Skeletal muscle tissue (tissue), 4 donors: ENCODE data around the gene MYH10. TPM values are rescaled to one million over a fixed set of nuclear protein-coding genes. Genes with fewer than 3 reads are reported as not detected.
"Not testable (repeated sequence)": the region's sequence is repeated elsewhere in the genome, so short reads cannot be mapped to it uniquely, and the experiment has no call there.

Source experiments
- H3K27ac ChIP-seq: one replicate; pipeline ENCODE4 v1.7.0; 2013; ENCODE audit warnings: mild to moderate bottlenecking, low read depth, low read length, inconsistent platforms
- H3K27me3 ChIP-seq, 3 donors: one replicate each; pipeline ENCODE4 v1.7.0; 2013; ENCODE audit warnings: low read length in 3 of 3; ENCODE audit not compliant: control insufficient read depth in 3 of 3, insufficient read depth in 3 of 3
- H3K36me3 ChIP-seq, 3 donors: one replicate each; pipeline ENCODE4 v1.7.0; 2013; ENCODE audit warnings: low read length in 3 of 3; ENCODE audit not compliant: control insufficient read depth in 3 of 3, insufficient read depth in 3 of 3
- H3K4me1 ChIP-seq, 3 donors: one replicate each; pipeline ENCODE4 v1.7.0; 2013; ENCODE audit warnings: low read length in 3 of 3, mild to moderate bottlenecking in 3 of 3; ENCODE audit not compliant: control insufficient read depth in 3 of 3, insufficient read depth in 3 of 3
- H3K4me3 ChIP-seq, 3 donors: one replicate each; pipeline ENCODE4 v1.7.0; 2013; ENCODE audit warnings: low read length in 3 of 3
- H3K9ac ChIP-seq, 3 donors: one replicate each; pipeline ENCODE4 v1.7.0; 2013; ENCODE audit warnings: low read length in 3 of 3, mild to moderate bottlenecking in 3 of 3, moderate library complexity in 2 of 3, low read depth in 1 of 3
- H3K9me3 ChIP-seq, 3 donors: one replicate each; pipeline ENCODE4 v1.7.0; 2013; ENCODE audit warnings: low read length in 3 of 3; ENCODE audit not compliant: control insufficient read depth in 3 of 3
- total RNA-seq: library from RNA; depleted of rRNA; stranded (reverse); fragments of >200 nt; gene quantifications from one replicate; pipeline ENCODE4 v1.2.3, GENCODE V29; 2014
- donor health status: Osteomylitis.

Gene MYH10
- total RNA-seq, 1 donor from 2014 or later = 72.0 TPM

DNA sequence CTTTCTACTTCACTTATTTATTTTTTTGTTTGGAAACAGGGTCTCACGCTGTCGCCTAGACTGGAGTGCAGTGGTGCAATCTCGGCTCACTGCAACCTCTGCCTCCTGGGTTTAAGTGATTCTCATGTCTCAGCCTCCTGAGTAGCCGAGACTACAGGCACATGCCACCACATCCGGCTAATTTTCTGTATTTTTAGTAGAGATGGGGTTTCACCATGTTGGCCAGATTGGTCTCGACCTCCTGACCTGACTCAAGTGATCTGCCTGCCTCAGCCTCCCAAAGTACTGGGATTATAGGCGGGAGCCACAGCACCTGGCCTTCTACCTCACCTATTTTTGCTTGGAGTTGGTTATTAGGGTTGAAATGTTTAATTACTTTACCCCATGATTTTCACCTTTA lies 90.5 kb downstream of the MYH10 start:
- H3K27me3 ChIP-seq, H3K4me3 ChIP-seq, H3K9ac ChIP-seq, H3K4me1 ChIP-seq, H3K9me3 ChIP-seq, H3K27ac ChIP-seq: not testable (repeated sequence)
- H3K36me3 ChIP-seq = peaks cover 1 to 25% (median 5%) of the 10 kb centered on the region in 3 donors

DNA sequence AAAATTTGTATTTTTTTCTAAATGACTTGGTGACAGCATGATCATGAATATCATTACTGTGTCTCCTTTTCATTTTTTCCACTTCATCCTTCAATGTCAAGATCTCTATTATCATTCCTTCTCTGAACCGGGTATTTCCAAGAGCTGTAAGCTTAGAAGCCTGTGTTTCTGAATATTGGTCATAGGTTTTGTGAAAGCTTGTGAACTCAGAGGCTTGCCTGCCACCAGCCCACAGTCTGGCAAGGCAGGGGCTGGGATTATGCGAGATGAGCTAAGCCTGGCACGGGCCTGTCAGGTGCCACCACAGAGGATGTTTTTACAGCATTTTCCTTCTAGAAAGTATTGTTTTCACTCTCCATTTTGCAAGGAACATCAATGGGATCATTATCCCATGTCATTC lies 92.8 kb downstream of the MYH10 start:
- H3K9ac ChIP-seq = no peak overlapping the region

DNA sequence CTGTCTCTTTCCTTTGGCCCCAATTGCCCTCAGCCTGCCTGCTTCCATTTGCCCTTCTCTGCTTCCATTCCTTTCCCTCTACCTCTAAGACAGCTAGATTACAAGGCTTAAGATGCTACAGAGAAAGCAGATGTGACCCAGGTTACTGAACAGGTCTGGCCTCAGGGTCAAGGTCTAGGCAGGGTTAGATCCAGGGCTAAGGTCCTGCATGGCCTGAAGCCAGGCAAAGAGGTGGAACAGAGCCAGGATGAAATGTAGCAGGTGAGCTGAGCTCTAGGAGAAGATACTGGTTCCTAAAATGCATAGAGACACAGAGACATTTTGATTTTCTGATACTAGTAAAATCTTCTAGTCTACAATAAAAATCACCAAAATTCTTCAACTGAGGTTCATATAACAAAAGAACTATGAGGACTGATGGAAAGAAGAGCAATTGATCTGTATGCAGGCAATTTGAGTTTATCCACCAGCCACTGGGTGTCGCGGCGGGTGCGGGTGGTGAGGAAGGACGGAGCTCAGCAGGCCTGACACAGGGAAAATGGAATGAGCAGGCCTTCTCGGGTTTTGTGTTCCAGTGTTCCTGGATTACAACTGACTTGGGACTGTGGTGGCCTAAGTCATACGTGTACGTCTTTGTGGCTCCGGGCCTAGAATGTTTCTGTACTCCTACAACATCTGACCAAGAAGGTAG lies 95.9 kb downstream of the MYH10 start:
- Histone ChIP-seq H3K27me3 (no peaks in the 10 kb centered on the region), H3K27ac (no peak overlapping the region), H3K9ac (no peak overlapping the region), H3K4me1 (no peaks in the 10 kb centered on the region), H3K4me3 (no peak overlapping the region), H3K9me3 (no peaks in the 10 kb centered on the region), H3K36me3 (peaks cover 2 to 11% (median 10%) of the 10 kb centered on the region in 3 donors)

More for the DNA sequence above, 92.8 kb downstream of the MYH10 start:
- Histone ChIP-seq H3K4me3 (no peak overlapping the region), H3K27ac (no peak overlapping the region), H3K36me3 (peaks cover 0 to 19% (median 8%) of the 10 kb centered on the region in 3 donors), H3K27me3 (no peaks in the 10 kb centered on the region), H3K9me3 (no peaks in the 10 kb centered on the region), H3K4me1 (no peaks in the 10 kb centered on the region)

- H3K36me3 ChIP-seq = peaks cover 6 to 12% (median 8%) of the 10 kb centered on the region in 3 donors
- no peak overlapping the region for H3K9ac ChIP-seq
- H3K27ac ChIP-seq = no peak overlapping the region
- no peak overlapping the region for H3K4me3 ChIP-seq
- no peaks in the 10 kb centered on the region for H3K9me3 ChIP-seq
- H3K4me1 ChIP-seq = no peaks in the 10 kb centered on the region
- H3K27me3 ChIP-seq = no peaks in the 10 kb centered on the region
These were observed 98.5 kb downstream of the MYH10 start for GRCh38 chr17:8532021-8532420.

DNA sequence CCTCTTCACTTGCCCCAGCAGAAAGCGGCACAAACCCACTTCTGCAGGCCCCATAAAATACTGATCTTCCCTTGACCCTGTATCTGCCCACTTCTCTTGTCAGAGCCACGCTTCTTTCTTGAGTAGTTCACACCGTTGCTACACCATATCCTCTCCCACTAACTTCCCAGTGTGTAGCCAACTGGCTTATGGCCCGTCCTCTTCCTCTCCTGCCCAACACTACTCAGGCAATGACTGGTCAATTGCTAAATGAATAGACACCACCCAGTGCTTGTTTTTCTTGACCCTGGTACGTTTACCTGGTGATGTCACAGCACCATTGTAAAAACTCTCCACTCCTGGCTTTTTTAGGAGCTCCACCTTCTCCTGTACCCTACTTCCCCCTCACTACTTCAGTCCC lies 107.9 kb downstream of the MYH10 start:
- Histone ChIP-seq H3K4me1 (no peaks in the 10 kb centered on the region), H3K4me3 (no peak overlapping the region), H3K9ac (no peak overlapping the region), H3K27me3 (no peaks in the 10 kb centered on the region), H3K9me3 (no peaks in the 10 kb centered on the region), H3K27ac (no peak overlapping the region), H3K36me3 (peaks cover 8 to 17% (median 15%) of the 10 kb centered on the region in 3 donors)

GRCh38 chr17:8520981-8521380 lies 109.5 kb downstream of the MYH10 start:
- no peak overlapping the region for H3K27ac ChIP-seq
- no peak overlapping the region for H3K9ac ChIP-seq
- H3K36me3 ChIP-seq = peaks cover 3 to 20% (median 19%) of the 10 kb centered on the region in 3 donors
- no peaks in the 10 kb centered on the region for H3K4me1 ChIP-seq
- no peak overlapping the region for H3K4me3 ChIP-seq
- no peaks in the 10 kb centered on the region for H3K27me3 ChIP-seq
- no peaks in the 10 kb centered on the region for H3K9me3 ChIP-seq

DNA sequence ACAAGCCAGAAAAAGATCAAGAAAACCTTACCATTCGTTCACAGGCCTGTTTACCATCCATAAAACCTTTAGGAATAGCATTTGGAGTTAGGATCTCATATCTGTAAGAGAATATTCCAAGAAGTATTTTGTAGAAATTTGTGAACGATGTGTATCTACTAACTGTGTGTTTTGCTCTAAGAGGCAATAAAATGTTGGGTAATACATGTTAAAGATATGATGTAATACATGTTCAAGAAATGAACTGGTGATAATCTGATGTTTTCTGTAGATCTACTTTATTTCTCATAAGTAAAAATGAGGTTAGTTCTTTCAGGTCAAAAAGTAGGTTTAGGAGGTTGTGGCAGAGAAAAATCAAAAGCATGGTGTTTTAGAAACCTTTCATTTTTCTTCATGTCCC lies 111.7 kb downstream of the MYH10 start:
- Histone ChIP-seq H3K4me3 (no peak overlapping the region), H3K36me3 (peaks cover 5 to 29% (median 15%) of the 10 kb centered on the region in 3 donors), H3K27ac (no peak overlapping the region), H3K27me3 (no peaks in the 10 kb centered on the region), H3K9me3 (no peaks in the 10 kb centered on the region), H3K4me1 (no peaks in the 10 kb centered on the region), H3K9ac (no peak overlapping the region)

GRCh38 chr17:8518326-8518725 lies 112.2 kb downstream of the MYH10 start:
- no peaks in the 10 kb centered on the region for H3K9me3 ChIP-seq
- H3K9ac ChIP-seq = no peak overlapping the region
- H3K4me3 ChIP-seq = no peak overlapping the region
- H3K27ac ChIP-seq = no peak overlapping the region
- no peaks in the 10 kb centered on the region for H3K4me1 ChIP-seq
- peaks cover 7 to 31% (median 20%) of the 10 kb centered on the region in 3 donors for H3K36me3 ChIP-seq
- H3K27me3 ChIP-seq = no peaks in the 10 kb centered on the region

DNA sequence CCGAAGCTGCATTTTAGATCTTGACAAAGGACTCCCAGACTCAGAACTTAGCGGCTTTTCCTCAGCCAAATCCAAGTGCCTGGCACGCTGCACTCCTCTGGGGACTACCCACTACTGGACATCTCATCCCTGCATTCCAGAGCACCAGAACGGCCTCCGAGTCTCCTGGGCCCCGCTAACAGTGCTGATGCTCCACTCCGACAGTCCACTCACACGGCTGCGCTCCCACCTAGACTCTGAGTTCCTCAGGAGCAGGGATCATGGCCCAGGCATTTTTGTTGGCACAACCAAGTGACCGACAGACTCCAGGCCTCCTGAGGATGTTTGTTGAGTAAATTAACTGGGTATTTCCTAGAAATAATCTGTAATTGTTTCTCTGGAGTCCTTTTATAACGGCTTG lies 115.7 kb downstream of the MYH10 start:
- Histone ChIP-seq H3K9me3 (no peaks in the 10 kb centered on the region), H3K4me1 (no peaks in the 10 kb centered on the region), H3K36me3 (peaks cover 7 to 33% (median 20%) of the 10 kb centered on the region in 3 donors), H3K9ac (no peak overlapping the region), H3K4me3 (no peak overlapping the region), H3K27ac (no peak overlapping the region), H3K27me3 (no peaks in the 10 kb centered on the region)

DNA sequence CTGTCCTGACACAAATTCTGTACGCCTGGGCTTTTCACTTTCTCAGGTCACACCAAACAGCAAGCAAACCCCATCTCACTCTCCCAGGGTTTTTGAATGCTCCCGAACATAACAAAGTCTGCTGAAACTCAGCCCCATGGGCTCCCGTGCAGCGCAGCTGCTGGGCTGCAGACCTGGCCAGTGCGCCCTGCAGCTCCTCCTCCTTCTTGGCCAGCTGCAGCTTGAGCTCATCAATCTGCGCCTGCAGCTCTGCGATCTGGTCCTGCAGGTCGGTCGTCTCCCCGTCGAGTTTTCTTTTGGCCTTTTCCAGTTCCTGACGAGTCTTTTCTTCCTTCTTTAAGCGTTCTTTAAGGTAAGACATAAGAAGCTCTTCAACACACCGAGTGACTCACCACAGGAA lies 124.4 kb downstream of the MYH10 start:
- Histone ChIP-seq H3K27me3 (no peaks in the 10 kb centered on the region), H3K27ac (peak overlapping the region; percentile 3), H3K9ac (peak overlapping the region in 1 of 3 donors; percentile 39), H3K4me3 (peak overlapping the region in 2 of 3 donors; percentile 44 to 59), H3K36me3 (peaks cover 13 to 18% (median 15%) of the 10 kb centered on the region in 3 donors), H3K4me1 (peaks cover 10 to 13% (median 12%) of the 10 kb centered on the region in 3 donors), H3K9me3 (no peaks in the 10 kb centered on the region)
